HepG2 (cell line): ENCODE measurements around the gene COLEC12. TPM values are rescaled to one million over a fixed set of nuclear protein-coding genes. Genes with fewer than 3 reads are reported as not detected.

Experiments used
- ATF5 ChIP-seq: sonication (generic); formaldehyde crosslinking; IDR thresholded peaks from 2 replicates; pipeline ENCODE4 v1.4.0; 2020; ENCODE audit warnings: mild to moderate bottlenecking, low read depth, missing genetic modification reagents
- ATF7 ChIP-seq, 2 experiments: fragments of 450-650 bp in 1 of 2; sonication (generic) in 1 of 2; formaldehyde crosslinking in 1 of 2; IDR thresholded peaks; 2 replicates each; pipeline versions ENCODE4 v1.4.0 to v1.6.1; 2016 to 2020; ENCODE audit warnings: antibody characterized with exemption in 1 of 2, mild to moderate bottlenecking in 1 of 2, missing genetic modification reagents in 1 of 2
- ELF1 ChIP-seq: sonication (generic); formaldehyde crosslinking; IDR thresholded peaks from 2 replicates; pipeline ENCODE4 v1.4.0; 2020; ENCODE audit warnings: missing genetic modification reagents
- GATAD1 ChIP-seq: IDR thresholded peaks from 2 replicates; pipeline ENCODE4 v1.6.1; 2016; ENCODE audit warnings: missing genetic modification reagents, missing compliant biosample characterization
- HOXD1 ChIP-seq: sonication (generic); formaldehyde crosslinking; IDR thresholded peaks from 2 replicates; pipeline ENCODE4 v1.5.0; 2020; ENCODE audit warnings: missing genetic modification reagents
- MEIS1 ChIP-seq: sonication (generic); formaldehyde crosslinking; IDR thresholded peaks from 2 replicates; pipeline ENCODE4 v1.9.0; 2021; ENCODE audit warnings: mild to moderate bottlenecking, missing genetic modification reagents, moderate library complexity, borderline replicate concordance
- NKX3-1 ChIP-seq: sonication (generic); formaldehyde crosslinking; IDR thresholded peaks from 2 replicates; pipeline ENCODE4 v1.5.0; 2020; ENCODE audit warnings: missing genetic modification reagents
- RFX5 ChIP-seq: IDR thresholded peaks from 2 replicates; pipeline ENCODE4 v1.6.1; 2011; ENCODE audit warnings: low read depth, low read length, improper control_type of control experiment
- SNAPC4 ChIP-seq: sonication (generic); formaldehyde crosslinking; IDR thresholded peaks from 2 replicates; pipeline ENCODE4 v1.4.0; 2020; ENCODE audit warnings: mild to moderate bottlenecking, missing genetic modification reagents
- SRSF4 ChIP-seq: fragments of 200-400 bp; formaldehyde crosslinking; IDR thresholded peaks from one replicate; pipeline ENCODE4 v1.6.1; 2018; ENCODE audit warnings: mild to moderate bottlenecking, low read depth, low read length, moderate library complexity; ENCODE audit not compliant: poor library complexity, severe bottlenecking
- ZBTB46 ChIP-seq: sonication (generic); formaldehyde crosslinking; IDR thresholded peaks from 2 replicates; pipeline ENCODE4 v1.4.0; 2020; ENCODE audit warnings: mild to moderate bottlenecking, missing genetic modification reagents, borderline replicate concordance
- ZIK1 ChIP-seq: sonication (generic); formaldehyde crosslinking; IDR thresholded peaks from 2 replicates; pipeline ENCODE4 v1.5.0; 2020; ENCODE audit warnings: mild to moderate bottlenecking, low read depth, missing genetic modification reagents, borderline replicate concordance
- ZNF281 ChIP-seq: sonication (generic); formaldehyde crosslinking; IDR thresholded peaks from 2 replicates; pipeline ENCODE4 v1.4.0; 2020; ENCODE audit warnings: missing genetic modification reagents, borderline replicate concordance
- ZNF282 ChIP-seq: fragments of 450-650 bp; IDR thresholded peaks from 2 replicates; pipeline ENCODE4 v1.6.1; 2018; ENCODE audit not compliant: partially characterized antibody
- ZNF432 ChIP-seq: sonication (generic); formaldehyde crosslinking; IDR thresholded peaks from 2 replicates; pipeline ENCODE4 v1.5.0; 2020; ENCODE audit warnings: missing genetic modification reagents, mild to moderate bottlenecking, borderline replicate concordance
- polyA plus RNA-seq, 8 experiments: library from polyadenylated mRNA; depleted of rRNA in 3 of 8; stranded (reverse) in 7 of 8; unstranded in 1 of 8; fragments of >200 nt; fragmentation: Illumina TruSeq in 4 of 8; extraction: Trizol in 4 of 8; gene quantifications; 2 replicates each; pipeline versions ENCODE4 v1.2.1 to v1.2.3, GENCODE V29; 2011 to 2016; ENCODE audit warnings: low read depth in 4 of 8, missing spikeins in 1 of 8, mixed read lengths in 1 of 8; ENCODE audit not compliant: insufficient read depth in 1 of 8
- total RNA-seq, 5 experiments: library from RNA; depleted of rRNA; stranded (reverse); fragments of >200 nt; fragmentation: Illumina TruSeq; extraction: Trizol; gene quantifications; 2 replicates each; pipeline ENCODE4 v1.2.3, GENCODE V29; 2016; ENCODE audit warnings: low read depth in 1 of 5

Gene COLEC12
- total and polyA plus RNA-seq, 2 of the 13 experiments (the other 11 are each of a cell fraction or from before 2014, with no cell fraction given), result 0.02 to 0.11 TPM

GRCh38 chr18:433298-433697, 67.2 kb downstream of the COLEC12 start (continued):
- TF ChIP-seq SNAPC4 (CRISPR knock-in tag) (no peak), ZNF281 (no peak), SRSF4 (no peak), ELF1 (no peak), ATF7 (IDR thresholded peaks at IDR 0.05) (no peak), ATF7 (CRISPR knock-in tag; IDR thresholded peaks at IDR 0.05) (no peak), HOXD1 (CRISPR knock-in tag) (no peak), ZIK1 (CRISPR knock-in tag) (no peak), ZBTB46 (no peak), ATF5 (CRISPR knock-in tag) (no peak), NKX3-1 (CRISPR knock-in tag) (no peak), RFX5 (no peak), ZNF282 (no peak), MEIS1 (CRISPR knock-in tag) (no peak), ZNF432 (CRISPR knock-in tag) (no peak), GATAD1 (CRISPR knock-in tag) (no peak)
